Activated CD4-positive, alpha-beta T cell treated with anti-CD3 and anti-CD28 coated beads for 4 hours (primary cell): ENCODE data around the gene SOX18.

Experiments used
- DNase-seq, 2 donors: peaks; one replicate each; pipeline ENCODE4 v3.0.0-alpha.2; 2020

Gene SOX18

GRCh38 chr20:64015635-64016034 lies 33.8 kb downstream of the SOX18 start:
- DNase-seq, result no peak

DNA sequence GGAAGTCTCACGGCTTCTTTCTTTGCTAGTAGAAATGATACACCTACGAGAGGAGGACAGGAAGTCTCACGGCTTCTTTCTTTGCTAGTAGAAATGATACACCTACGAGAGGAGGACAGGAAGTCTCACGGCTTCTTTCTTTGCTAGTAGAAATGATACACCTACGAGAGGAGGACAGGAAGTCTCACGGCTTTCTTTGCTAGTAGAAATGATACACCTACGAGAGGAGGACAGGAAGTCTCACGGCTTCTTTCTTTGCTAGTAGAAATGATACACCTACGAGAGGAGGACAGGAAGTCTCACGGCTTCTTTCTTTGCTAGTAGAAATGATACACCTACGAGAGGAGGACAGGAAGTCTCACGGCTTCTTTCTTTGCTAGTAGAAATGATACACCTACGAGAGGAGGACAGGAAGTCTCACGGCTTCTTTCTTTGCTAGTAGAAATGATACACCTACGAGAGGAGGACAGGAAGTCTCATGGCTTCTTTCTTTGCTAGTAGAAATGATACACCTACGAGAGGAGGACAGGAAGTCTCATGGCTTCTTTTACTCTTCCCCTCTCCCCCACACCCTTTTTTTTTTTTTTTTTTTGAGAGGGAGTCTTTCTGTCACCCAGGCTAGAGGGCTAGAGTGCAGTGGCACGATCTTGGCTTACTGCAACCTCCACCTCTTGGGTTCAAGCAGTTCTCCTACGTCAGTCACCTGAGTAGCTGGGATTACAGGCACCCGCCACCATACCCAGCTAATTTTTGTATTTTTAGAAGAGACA lies 36.9 kb downstream of the SOX18 start:
- peak in 1 of 2 donors; percentile 15 for DNase-seq

GRCh38 chr20:64011366-64011779 lies 38.1 kb downstream of the SOX18 start:
- DNase-seq, result peak in 1 of 2 donors; percentile 24

DNA sequence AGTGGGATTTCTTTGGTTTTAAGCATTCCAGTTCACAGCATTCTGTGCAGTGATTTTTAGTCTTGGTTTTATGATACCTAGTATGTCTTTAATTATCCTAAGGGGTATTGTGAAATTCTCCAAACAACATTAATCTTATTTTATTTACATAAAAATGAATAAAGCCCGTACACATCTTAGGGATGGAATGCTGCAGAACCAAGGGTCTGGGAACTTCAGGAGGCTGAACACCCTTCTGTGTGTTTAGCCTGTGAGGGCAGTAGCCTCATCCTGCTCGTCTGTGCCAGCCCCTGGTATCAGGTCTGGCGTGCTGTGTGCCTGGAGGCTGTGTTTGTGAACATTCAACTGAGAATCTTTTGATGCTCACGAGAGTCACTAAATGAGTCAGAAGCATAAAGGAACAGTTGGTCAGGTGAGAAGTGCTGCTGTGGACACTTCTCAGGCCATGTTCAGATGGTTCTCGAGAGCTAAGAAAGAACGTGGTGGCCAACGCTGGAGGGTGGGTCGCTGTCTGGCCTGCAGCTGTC lies 38.7 kb downstream of the SOX18 start:
- no peak for DNase-seq

DNA sequence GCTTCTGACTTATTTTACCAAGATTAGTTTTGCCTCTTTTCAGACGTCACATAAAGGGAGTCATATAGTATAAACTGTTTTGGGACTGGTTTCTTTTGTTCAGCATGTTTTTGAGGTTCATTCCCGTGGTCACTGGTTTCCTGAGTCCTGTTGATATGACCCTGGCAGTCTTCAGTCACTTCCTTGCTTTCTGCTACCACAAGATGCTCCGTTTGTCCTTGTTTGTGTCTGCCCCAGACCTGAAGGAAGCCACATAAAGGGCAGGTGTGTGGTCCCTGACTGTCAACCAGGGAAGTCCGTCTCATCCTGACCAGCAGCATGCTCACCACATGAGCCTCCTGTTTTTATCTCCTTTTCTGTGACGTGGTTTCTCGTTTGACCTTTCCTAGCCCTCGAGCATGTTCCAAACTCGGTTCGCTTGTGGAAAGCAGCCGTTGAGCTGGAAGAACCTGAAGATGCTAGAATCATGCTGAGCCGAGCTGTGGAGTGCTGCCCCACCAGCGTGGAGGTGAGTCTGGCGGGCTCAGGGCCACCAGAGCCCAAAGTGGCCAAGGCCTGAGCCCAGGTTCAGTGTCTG lies 39.5 kb downstream of the SOX18 start:
- no peak for DNase-seq

- no peak for DNase-seq
Measured at GRCh38 chr20:64006902-64007301, 42.5 kb downstream of the SOX18 start.

- DNase-seq, result no peak
Measured at GRCh38 chr20:64006490-64006889, 42.9 kb downstream of the SOX18 start.

- DNase-seq, result no peak
Measured at GRCh38 chr20:64005394-64005793, 44.0 kb downstream of the SOX18 start.

DNA sequence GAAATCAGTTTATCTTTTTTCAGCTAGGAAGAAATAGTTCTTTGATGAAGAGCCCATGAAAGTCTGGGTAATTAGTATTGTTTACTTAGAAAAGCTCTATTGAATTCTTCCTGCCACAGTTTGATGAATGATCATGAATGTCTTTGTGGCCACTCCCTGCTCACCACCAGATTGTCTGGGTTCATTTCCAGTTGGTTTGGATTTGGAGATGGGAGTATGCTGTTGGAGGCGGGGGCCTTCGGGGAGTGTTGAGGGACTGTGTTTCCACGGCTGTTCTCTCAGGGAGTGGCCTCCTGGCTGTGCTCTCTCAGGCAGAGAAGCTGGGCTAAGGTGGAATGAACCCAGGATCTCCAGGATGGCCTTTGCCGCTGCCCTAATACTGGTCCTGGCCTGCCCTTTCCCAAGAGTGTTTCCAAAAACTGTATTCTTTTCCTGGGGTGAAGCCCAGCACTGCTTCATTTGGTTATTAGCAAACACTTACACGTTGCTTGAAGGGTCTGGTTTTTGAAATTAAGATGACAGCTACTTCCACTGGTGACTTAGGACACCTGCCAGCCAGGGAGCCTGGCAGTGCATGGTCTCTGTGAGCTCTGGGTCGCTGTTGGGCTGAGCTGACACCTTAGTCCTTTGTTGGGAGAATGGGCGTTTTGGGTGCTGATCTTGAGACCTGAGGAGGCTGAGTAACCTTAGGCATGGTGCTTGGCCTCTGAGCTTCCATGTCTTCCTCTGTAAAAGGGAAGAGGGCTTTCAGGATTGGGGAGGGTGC lies 45.3 kb downstream of the SOX18 start:
- DNase-seq, result no peak

GRCh38 chr20:64001607-64002011 lies 47.8 kb downstream of the SOX18 start:
- peak in 1 of 2 donors; percentile 18 for DNase-seq

DNA sequence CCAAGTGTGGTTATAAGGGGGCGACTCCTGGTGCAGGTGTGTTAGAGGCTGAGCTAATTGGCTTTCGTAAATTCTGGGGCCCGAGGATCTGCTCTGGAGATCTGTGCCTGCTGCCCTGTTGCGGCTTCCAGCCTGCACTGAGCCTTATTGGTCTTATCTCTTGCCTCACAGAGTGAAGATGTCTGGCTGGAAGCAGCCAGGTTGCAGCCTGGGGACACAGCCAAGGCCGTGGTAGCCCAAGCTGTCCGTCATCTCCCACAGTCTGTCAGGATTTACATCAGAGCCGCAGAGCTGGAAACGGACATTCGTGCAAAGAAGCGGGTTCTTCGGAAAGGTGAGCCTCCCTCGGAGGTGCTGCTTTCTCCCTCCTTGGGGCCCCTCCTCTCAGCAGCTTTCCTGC lies 48.5 kb downstream of the SOX18 start:
- no peak for DNase-seq
